Nephron progenitor cell (in vitro differentiated cells): ENCODE results near the gene IFI27L1.

Experiments
- DNase-seq: peaks from one replicate; pipeline ENCODE4 v3.0.0; 2021
- H3K27ac Mint-ChIP-seq: 2 replicates; pipeline ENCODE4 v1.8.0; 2021; ENCODE audit warnings: mild to moderate bottlenecking, moderate library complexity, mixed read lengths
- H3K27me3 Mint-ChIP-seq: 2 replicates; pipeline ENCODE4 v1.8.0; 2021; ENCODE audit warnings: mild to moderate bottlenecking, low read depth, mixed read lengths; ENCODE audit not compliant: poor library complexity
- H3K36me3 Mint-ChIP-seq: 2 replicates; pipeline ENCODE4 v1.8.0; 2021; ENCODE audit warnings: low read depth, mixed read lengths
- H3K4me1 Mint-ChIP-seq: 2 replicates; pipeline ENCODE4 v1.8.0; 2021; ENCODE audit warnings: mixed read lengths
- H3K4me3 Mint-ChIP-seq: 2 replicates; pipeline ENCODE4 v1.8.0; 2021; ENCODE audit warnings: mild to moderate bottlenecking, moderate library complexity, mixed read lengths
- H3K9me3 Mint-ChIP-seq: 2 replicates; pipeline ENCODE4 v1.8.0; 2021; ENCODE audit warnings: mild to moderate bottlenecking, moderate library complexity, mixed read lengths
- TF ChIP-seq, protein P1 (sequence below): fragments of 200-600 bp; sonication (generic); IDR thresholded peaks from 2 replicates; pipeline ENCODE4 v1.5.0; 2021; ENCODE audit warnings: antibody characterized with exemption

IFI27L1 gene

DNA sequence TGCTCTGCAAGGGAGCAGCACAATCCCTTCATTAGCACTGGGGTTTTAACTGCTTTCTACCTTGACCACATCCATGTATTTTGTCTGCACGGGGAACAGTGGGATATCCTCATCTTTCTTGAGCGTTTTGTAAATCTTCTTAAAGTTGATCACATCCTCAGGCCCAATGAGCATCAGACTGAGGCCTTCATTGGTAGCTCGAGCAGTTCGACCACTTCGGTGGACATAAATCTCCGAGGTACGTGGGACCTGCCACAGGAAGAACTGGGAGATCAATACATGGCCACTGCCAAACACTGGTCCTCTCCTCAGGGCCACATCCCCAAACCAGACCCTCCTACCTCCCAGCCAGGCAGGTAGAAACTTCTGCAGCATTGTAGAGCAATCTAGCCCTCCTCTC lies 26.2 kb upstream of the IFI27L1 start:
- peak overlapping the region; percentile 21 for H3K27ac Mint-ChIP-seq
- no peaks in the 10 kb centered on the region for H3K9me3 Mint-ChIP-seq
- H3K4me3 Mint-ChIP-seq = no peak overlapping the region
- DNase-seq = no peak
- H3K4me1 Mint-ChIP-seq = no peaks in the 10 kb centered on the region
- peaks cover 3% of the 10 kb centered on the region for H3K27me3 Mint-ChIP-seq
- H3K36me3 Mint-ChIP-seq = peaks cover 73% of the 10 kb centered on the region
- TF ChIP-seq, protein P1, sequence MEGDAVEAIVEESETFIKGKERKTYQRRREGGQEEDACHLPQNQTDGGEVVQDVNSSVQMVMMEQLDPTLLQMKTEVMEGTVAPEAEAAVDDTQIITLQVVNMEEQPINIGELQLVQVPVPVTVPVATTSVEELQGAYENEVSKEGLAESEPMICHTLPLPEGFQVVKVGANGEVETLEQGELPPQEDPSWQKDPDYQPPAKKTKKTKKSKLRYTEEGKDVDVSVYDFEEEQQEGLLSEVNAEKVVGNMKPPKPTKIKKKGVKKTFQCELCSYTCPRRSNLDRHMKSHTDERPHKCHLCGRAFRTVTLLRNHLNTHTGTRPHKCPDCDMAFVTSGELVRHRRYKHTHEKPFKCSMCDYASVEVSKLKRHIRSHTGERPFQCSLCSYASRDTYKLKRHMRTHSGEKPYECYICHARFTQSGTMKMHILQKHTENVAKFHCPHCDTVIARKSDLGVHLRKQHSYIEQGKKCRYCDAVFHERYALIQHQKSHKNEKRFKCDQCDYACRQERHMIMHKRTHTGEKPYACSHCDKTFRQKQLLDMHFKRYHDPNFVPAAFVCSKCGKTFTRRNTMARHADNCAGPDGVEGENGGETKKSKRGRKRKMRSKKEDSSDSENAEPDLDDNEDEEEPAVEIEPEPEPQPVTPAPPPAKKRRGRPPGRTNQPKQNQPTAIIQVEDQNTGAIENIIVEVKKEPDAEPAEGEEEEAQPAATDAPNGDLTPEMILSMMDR = no peak

DNA sequence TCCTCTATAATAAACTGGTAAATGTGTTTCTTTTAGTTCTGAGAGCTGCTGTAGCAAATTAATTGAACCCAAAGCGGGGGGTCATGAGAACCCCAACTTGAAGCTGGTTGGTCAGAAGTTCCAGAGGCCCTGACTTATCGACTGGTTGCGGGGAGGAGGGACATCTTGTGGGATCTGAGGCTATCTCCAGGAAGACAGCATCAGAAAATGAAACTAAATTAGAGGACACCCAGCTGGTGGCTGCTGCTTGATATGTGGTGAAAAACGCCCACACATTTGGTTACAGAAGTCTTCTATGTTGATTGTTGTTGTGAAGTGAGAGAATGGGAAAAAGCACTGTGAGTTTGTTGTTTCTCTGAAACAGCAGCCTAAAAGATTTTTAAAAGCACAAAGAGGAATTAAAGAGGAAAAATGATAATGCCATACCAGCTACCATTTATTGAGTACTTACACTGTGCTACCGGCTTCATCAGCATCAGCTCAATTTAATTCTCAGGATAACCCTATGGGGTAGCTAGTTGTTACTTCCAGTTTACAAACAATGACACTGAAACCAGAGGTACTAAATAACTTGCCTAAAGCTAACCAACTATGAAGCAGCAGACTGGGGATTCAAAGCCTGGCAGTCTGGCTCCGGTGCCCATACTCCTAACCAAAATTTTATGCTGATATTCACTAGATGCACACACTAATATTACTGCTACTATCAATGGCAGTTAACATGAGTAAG lies 24.4 kb upstream of the IFI27L1 start:
- Mint-ChIP-seq H3K27ac (no peak overlapping the region), H3K4me3 (no peak overlapping the region), H3K27me3 (peaks cover 3% of the 10 kb centered on the region), H3K4me1 (no peaks in the 10 kb centered on the region), H3K36me3 (peaks cover 76% of the 10 kb centered on the region), H3K9me3 (no peaks in the 10 kb centered on the region)
- TF ChIP-seq, protein P1 = no peak
- no peak for DNase-seq

DNA sequence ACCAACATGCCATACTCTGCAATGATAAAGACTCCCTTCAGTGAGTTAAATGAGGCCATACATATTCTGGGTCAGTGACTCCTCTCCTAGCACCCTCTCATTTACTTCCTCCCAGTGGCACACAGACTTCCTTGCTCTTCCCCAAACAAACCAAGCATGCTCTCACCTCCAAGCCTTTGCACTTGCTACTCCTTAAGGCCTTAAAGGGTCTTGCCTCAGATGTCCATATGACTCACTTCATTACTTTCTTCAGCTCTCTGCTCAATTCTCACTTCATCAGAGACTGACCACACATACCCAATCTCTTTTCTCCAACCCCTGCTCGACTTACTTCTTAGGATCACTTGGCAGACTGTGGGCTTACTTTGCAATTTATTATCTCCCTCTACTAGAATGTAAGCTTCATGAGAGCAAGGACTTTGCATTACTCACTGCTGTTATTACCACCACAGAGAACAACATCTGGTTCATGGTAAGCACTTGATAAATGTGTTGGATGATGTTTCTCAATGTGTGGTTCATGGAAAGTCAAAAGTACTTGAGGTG lies 22.9 kb upstream of the IFI27L1 start:
- H3K36me3 Mint-ChIP-seq = peaks cover 78% of the 10 kb centered on the region
- TF ChIP-seq, protein P1 = no peak
- H3K27ac Mint-ChIP-seq = peak overlapping the region; percentile 24
- H3K4me1 Mint-ChIP-seq = peaks cover 7% of the 10 kb centered on the region
- H3K4me3 Mint-ChIP-seq = no peak overlapping the region
- H3K27me3 Mint-ChIP-seq = peaks cover 3% of the 10 kb centered on the region
- no peaks in the 10 kb centered on the region for H3K9me3 Mint-ChIP-seq
- no peak for DNase-seq

DNA sequence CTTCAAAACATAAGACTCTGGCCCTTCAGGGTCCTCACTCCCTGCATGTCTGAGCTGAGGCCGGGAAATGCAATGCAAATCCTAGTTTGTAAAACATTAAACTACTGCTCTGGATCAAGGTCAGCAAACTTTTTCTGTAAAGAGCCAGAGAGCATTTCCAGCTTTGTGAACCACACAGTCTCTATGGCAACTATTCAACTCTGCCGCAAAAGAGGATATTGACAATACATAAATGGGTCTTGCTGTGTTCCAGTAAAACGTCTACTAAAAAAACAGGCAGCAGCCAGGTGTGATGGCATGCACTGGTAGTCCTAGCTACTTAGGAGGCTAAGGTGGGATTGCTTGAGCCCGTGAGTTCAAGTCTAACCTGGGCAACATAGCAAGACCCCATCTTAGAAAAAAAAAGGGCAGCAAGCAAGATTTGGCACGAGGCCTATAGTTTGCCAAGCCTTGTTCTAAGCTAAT lies 22.4 kb upstream of the IFI27L1 start:
- DNase-seq = no peak
- H3K27me3 Mint-ChIP-seq = peaks cover 3% of the 10 kb centered on the region
- peaks cover 7% of the 10 kb centered on the region for H3K4me1 Mint-ChIP-seq
- peaks cover 80% of the 10 kb centered on the region for H3K36me3 Mint-ChIP-seq
- H3K4me3 Mint-ChIP-seq = no peak overlapping the region
- TF ChIP-seq, protein P1 = no peak
- H3K9me3 Mint-ChIP-seq = no peaks in the 10 kb centered on the region
- H3K27ac Mint-ChIP-seq = no peak overlapping the region

DNA sequence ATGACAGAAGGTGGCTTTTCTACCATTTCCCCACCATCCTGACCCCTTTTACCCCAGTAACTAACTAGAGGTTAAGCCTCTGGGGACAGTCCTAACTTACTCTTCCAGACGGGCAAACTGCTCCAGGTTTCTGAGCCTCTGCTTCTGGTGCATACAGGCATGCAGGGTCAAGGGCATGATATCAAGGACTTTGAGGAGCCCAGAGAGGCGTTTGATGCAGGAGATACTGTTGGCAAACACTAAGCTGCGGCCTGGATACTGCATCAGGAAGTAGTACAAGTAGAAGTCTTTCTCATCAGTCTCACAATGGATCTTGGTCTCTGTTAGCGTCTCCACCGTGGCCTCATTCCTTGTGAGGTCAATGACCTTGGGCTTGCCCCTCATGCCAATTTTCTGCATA lies 21.1 kb upstream of the IFI27L1 start:
- Mint-ChIP-seq H3K9me3 (no peaks in the 10 kb centered on the region), H3K27ac (no peak overlapping the region), H3K36me3 (peaks cover 74% of the 10 kb centered on the region), H3K4me1 (peaks cover 7% of the 10 kb centered on the region), H3K27me3 (no peaks in the 10 kb centered on the region), H3K4me3 (no peak overlapping the region)
- DNase-seq = no peak
- TF ChIP-seq, protein P1 = no peak
